Measurements from ENCODE around the gene NID1.

The NID1 gene

DNA sequence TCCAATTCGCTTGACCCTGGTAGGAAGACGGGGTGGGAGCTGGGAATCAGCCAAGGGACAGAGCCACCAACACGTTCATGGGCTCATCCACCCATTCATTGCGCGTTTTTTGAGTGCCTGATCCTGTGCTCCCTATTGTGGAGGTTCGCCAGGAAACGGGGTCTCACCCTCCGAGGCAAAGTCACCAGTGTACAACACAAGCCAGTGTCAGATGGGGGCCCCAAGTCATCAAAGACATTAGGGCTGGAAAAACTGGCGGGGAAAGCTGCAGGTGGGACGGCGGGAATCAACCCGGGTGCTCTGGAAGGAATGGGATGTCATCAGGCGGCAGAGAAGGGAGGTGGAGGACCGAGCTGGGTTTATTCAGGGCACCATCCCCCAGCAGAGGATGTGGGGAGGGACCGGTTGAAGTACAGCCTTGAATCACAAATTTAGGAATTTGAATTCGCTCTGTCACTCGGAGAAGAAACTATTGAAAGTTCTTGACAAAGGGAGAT, 667 bp upstream of the NID1 start:
- no peak for DNase-seq

DNA sequence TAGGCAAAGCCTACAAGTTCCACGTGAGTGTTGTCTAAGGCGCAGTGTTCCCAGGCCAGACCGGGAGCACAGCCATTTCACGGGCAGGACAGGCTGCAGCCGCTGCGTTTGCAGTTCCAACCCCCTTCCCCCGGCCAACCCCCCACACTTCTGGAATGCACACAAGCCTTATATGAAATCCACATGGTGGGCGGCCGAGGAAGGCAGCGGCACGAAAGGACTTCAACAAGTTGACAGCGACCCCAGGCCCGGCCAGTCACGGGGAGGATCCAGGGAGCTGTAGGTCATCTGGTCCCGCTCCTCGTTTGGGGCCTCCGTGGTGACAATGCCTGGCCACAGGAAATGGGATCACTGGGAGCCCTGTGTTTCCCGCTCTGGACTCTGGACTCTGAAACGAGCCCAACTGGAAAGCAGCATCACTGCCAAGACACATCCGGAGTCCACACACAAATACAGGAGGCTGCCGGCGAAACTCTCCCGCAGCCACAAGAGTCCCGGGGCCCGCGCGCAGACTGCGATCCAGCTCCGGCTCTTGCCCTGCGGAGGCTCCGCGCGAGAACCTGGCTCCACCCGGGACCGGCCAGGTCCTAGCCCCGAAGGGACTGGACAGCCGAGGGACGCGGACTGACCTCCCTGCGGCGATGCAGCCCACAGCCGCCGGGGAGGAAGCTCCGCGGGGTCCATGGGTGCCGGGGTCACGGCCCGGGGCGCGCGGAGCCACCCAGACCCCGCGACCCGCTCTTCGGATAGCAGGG, 794 bp downstream of the NID1 start:
- peak; percentile 41 for DNase-seq

DNA sequence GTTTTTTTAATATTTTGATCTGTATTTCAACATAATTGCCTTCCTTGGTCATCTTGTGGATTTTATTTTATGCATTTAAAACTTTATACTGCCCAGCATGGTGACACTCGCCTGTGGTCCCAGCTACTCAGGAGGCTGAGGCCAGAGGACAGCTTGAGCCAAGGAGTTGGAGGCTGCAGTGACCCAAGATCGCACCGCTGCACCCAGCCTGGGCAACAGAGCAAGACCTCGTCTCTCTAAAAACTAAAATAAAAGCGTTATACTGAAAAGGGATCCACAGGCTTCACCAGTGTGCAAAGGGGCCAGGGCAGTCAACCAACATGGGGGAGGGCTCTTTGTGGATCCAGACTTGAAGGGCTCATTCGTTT, 1.4 kb downstream of the NID1 start:
- no peak for DNase-seq

DNA sequence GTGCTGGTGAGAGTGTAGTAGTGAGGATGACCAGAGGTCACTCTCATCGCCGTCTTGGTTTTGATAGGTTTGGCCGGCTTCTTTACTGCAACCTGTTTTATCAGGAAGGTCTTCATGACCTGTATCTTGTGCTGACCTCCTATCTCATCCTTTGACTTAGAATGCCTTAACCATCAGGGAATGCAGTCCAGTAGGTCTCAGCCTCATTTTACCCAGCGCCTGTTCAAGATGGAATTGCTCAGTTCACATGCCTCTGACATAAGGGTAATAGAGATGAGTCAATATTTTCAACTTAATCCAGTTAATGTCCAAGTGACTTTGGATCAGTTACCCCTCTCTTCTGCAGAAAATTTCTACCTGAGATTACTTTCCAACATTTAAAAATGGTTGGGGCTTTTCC, 4.6 kb downstream of the NID1 start:
- DNase-seq, result no peak

DNA sequence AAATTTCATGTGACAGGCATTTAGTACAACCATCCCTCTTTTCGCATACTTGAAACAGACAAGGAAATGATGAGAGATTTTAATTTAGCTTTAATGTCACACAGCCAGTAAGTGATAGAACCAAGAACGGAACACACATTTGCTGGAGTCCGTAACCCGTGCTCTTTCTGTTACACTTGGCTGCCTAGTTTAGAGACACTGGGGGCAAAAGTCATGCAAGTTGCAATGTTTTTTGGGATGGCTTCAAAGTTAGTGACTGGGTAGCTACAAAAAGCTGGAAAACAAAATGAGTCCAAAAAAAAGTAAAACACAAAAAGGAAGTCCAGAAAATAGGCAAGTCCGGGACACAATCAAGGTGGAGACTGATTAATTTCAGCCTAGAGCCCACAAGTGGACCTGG, 5.9 kb downstream of the NID1 start:
- DNase-seq, result no peak

DNA sequence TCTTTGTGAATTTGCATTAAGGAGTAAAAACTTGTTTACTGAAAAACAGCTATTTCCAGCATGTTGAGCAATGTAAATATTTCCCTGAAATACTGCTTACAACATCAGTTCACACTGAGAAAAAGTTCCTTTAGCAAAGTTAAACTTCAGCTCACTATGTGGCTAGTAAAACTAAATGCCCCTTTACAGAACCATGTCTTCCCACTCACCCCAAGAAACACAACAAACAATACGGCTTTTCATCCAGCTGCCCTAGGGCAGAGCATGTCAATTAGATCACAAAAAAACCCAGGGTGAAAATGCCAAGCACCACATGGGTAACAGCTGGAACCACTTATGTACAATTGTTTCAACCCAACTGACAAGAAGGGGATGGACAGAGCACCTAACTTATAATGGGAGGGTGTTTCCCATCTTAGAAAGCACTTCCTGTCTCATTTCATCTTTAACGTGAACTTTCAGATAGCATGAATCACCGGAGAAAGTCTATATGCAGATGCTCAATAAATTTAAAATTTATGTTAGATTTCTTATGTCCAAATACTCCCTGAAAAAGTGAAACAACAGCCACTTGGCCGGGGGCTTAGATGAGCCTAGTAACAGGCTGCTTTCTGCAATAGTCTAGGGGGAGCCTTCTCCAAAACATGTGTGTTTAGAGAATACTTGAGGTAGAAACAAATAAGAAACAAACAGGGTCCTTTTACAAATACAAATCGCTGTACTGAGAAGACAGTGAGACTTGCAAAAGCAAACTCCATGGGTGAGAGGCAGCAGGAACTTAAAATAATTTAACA, 6.6 kb downstream of the NID1 start:
- DNase-seq, result no peak

- no peak for DNase-seq
Observed at GRCh38 chr1:236057546-236057945, 7.3 kb downstream of the NID1 start.

DNA sequence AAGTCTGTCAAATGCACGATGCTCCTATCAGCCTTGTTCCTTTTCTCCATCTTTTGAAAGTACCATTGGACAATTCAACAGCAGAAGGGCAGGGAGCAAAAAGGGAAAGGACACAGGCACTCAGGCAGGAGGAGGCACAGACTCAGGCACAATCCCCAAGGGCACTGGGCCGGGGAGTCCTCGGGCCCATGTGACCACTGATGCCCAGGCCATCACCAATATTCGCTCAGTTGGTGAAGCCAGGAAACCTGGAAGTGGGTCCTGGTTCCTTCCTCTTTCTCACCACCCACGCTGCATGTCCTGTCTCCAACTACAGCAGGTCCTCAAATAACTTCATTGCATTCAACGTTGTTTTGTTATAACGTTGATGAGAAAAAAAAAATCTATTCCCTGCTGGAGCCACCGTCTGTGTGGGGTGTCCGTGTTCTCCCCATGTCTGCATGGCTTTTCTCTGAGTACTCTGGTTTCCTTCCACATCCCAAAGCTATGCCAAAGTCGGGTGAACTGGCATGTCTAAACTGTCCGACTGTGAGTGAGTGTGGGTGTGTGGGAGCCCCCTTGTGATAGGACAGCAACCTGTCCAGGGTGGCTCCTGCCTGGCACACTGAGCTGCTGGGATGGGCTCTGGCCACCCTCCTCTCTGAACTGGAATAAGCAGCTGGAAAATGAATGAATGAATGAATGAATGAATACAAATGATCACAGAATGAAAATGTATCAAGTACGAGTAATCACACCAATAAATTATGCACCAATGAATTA, 12.5 kb downstream of the NID1 start:
- no peak for DNase-seq

GRCh38 chr1:236051242-236051791, 13.6 kb downstream of the NID1 start:
- no peak for DNase-seq

DNA sequence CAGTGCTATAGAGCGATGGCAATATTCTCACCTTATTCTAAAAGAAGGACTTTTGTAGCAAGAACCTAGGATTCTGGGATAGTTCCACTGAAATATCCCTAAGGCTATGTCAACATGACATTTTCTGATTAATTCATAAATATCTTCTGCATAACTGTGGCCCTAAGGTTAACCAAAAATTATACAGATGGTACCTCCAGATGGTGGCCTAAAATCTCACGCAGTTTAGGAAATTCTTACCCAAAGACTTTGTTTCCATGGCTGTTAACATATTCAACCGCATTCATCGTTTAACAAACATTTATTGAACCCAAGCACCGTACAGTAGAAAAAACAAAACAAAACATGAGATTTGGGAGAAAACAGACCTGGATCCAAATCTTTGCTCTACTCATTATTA, 19.1 kb downstream of the NID1 start:
- DNase-seq, result no peak

GRCh38 chr1:236044341-236044740, 20.5 kb downstream of the NID1 start:
- no peak for DNase-seq

DNA sequence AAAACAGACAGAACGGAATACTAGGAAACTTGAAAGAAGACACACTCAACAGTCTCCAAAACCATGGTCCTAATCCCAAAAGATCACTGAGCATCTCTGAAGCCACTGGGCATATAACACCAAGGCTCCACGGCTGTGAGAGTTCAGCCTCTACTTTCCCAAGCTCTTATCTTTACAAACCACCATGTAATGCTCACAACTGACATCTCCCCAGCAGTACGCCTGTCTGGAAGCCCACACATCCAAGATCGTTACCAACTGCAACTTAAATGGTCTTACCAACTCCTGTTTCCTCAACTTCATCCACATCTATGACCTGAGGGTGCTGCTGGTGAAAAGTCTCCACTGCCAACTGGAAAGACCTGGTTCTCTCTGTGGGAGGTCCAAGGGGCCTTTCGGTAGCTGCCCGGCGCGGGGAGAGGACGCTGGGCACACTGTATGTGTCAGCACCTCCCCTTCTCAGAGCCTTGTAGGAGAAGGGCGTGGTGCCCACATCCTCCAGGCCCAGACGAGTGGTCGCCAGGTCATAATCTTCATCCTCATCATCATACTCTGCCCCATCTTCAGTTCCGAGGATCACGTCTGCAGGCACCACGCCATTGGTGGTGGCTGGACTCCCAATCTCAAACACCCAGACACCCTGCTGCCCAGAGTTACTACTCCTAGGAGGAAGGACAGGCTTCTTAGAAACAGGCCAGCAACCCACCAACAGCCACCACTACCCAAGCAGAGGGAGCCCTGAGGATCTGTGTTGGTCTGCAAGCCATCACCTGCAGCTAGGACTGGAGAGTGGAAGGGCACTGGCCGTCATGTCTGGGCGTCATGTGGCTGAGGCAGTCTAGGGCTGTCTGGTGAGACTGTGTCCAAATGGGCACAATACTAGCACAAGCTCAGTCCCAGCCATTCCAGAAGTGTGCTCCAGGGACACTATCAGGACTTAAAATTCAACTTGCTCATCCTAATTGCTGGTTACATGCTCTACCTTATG, 23.0 kb downstream of the NID1 start:
- no peak for DNase-seq

- DNase-seq, result no peak
Observed at GRCh38 chr1:236039740-236040685, 24.9 kb downstream of the NID1 start.

DNA sequence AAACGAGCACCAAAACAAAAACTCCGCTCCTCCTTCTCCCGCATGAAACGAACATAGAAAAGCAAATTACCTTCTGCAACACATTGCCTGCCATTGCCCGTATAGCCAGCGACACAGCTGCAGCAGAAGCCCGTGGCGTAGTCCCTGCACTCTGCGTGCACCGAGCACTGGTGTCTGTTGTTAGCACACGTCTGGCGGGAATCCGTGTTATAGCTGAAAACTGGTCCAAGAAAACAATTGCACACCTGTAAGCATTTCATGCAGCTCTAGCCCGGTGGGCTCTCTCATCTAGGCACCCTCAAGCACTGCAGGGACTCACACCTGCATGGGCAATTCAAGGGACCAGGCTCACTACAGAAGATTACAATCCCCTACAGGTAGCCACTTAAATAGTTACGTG, 26.9 kb downstream of the NID1 start:
- no peak for DNase-seq

DNA sequence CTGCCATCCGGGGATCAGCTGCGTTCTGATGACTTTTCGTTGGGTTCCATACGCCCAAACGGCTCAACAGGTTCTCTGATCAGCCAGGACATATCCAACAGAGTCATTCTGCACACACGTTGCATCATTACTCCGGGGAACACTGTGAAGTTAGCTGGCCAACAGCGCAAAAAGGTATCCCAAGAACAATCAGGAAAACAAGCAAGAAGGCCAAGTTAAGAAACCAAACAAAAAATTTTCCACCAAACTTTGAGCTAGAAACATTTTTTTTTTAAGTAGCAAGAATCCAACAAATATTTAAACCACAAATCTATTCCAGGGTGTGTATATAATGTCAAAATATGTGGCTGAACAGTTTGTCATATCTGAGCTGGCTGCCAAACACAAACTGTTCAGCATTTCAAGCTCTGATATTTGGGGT, 29.2 kb downstream of the NID1 start:
- DNase-seq, result no peak

- DNase-seq, result no peak
Observed at GRCh38 chr1:236033336-236033735, 31.6 kb downstream of the NID1 start.

DNA sequence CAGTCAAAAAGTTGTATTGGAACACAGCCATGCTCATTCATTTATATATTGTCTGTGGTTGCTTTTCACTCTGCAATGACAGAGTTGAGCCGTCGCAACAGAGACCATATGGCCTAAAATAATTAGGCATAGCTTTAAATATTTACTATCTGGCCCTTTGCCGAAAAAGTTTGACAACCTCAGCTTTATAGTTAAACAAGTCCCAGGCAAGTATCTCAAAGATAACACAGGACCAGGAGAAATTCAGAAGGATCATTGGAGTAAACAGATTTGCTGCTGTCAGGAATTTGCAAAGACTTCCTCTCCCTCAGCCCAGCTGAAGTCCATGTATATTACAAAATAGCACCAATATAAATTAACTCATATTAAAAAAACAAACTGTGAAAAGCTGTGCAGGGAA, 34.4 kb downstream of the NID1 start:
- no peak for DNase-seq

DNA sequence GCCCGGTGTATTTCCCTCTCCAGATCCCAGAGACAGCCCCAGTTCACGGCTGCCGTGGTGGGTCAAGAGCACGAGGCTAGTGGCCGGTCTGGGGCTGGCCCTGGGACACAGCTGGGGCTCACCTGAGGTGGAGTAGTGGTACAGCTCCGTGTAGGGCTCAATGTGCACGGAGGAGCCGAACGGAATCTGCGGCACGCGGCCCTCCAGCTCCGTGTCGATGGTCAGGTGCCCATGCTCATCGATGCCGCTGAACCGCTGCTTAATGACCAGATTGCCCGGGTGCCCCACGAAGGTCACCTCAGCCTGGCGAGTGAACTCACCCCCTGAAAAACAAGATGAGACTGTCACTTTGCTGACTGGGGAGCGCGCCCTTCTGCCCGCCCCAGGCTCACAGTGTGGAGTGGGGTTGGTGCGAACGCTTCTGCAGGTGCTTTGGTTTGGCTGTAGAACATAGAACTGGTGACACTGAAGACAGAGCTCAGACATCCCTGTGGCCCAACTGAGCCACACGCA, 35.4 kb downstream of the NID1 start:
- no peak for DNase-seq

DNA sequence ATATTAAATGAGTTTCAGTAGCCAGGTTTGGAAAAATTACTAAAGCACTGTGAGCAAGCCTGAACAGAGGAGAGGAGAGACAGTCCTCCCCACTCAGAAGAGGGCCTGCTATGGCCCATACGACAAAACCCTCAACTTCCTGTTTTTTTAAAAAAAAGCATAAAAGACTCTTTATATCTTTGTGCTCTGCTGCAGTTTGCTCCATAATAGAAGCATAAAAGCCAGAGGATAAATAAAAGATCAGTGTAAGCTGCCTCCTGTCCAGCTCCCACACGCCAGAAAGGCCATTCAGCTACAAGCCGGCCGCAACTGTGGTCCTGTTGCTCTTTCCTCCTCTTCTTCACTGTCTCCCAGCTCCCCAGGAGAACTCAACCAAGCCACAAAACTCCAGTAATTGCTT, 37.8 kb downstream of the NID1 start:
- no peak for DNase-seq

GRCh38 chr1:236025836-236026235, 39.1 kb downstream of the NID1 start:
- DNase-seq, result no peak

DNA sequence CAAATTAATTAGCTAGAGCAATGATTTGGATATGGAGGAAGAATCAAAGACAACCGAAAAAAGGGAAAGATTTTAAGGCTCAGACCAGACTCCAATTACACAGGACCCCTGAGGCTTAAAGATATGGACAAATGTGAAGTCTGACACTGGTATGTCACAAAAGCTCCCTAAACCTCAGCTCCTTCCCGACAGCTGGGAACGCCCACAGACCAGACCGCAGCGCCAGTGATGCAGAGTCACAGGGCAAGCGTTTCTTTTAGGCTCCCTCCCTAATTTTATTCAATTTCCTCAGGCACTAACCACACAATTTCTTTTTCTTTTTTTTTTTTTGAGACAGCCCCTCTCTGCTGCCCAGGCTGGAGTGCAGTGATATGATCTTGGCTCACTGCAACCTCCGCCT, 40.2 kb downstream of the NID1 start:
- DNase-seq, result no peak

All from stimulated activated CD8-positive, alpha-beta memory T cell treated with anti-CD3 and anti-CD28 coated beads, Interleukin-4, amount 100 ng/mL, for 48 hours (primary cell).